ENCODE results near the gene OR4D1.
"Not testable (repeated sequence)": the region's sequence is repeated elsewhere in the genome, so short reads cannot be mapped to it uniquely, and the experiment has no call there.

The OR4D1 gene

DNA sequence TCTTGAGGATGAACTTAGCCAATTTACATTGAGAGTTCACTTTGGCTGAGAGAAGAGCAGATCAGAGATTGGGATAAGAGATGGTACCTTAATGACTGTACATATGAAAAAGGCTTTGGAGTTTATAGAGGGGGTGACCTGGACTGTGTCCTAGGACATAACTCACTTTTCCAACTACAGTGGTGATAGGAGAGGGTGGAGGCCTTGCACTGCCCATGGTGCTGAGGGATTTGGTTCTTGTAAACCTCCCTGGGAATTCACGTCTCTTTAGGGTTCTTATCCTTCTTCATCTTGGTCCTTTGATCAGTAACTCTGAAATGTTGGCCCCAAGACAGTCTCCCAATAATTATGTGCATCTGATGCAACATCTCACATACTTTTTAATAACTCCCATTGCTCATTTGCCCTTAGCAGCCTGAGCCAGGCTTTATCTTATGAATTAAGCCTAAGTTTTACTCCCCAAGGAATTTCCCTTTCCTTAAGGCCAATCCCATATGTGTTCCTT is at the start of gene OR4D1:
Gene OR4D1 (plus strand): TSS at position 455 of the 505 bp plus-strand sequence. CDS start 6,770 bp downstream, outside the sequence.
- DNase-seq = no peak

- no peak for DNase-seq
Observed at GRCh38 chr17:58100506-58100905, 47.7 kb upstream of the OR4D1 start.

DNA sequence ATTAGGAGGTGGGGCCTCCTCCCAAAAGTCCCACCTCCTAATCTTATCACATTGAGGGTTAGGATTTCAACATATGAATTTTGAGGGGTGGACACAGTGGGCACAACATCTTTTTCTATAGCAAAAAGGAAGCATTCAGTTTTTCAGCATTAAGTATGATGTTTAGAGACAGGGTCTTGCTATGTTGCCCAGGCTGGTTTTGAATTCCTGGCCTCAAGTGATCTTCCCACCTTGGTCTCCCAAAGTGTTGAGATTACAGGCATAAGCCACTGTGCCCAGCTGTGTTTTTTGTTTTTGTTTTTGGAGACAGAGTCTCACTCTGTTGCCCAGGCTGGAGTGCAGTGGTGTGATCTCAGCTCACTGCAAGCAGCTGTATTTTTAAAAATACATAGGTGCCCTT is 46.3 kb upstream of the OR4D1 start:
- DNase-seq = not testable (repeated sequence)

- no peak for DNase-seq
Observed at GRCh38 chr17:58105093-58105492, 43.1 kb upstream of the OR4D1 start.

GRCh38 chr17:58107306-58107705 is 40.9 kb upstream of the OR4D1 start:
- no peak for DNase-seq

DNA sequence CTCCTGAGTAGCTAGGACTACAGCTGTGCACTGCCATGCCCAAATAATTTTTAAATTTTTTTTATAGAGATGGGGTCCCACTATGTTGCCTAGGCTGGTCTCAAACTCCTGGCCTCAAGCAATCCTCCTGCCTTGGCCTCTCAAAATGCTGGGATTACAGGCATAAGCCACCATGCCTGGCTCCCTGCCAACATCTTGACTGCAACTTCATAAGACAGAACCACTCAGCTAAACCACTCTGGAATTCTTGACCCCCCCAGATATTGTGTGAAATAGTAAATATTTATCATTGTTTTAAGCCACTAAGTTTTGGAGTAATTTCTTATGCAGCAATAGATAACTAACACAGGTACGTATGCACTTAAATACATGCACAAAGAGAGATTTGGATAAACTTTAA is 39.0 kb upstream of the OR4D1 start:
- DNase-seq = no peak

- no peak for DNase-seq
Observed at GRCh38 chr17:58110012-58110411, 38.2 kb upstream of the OR4D1 start.

DNA sequence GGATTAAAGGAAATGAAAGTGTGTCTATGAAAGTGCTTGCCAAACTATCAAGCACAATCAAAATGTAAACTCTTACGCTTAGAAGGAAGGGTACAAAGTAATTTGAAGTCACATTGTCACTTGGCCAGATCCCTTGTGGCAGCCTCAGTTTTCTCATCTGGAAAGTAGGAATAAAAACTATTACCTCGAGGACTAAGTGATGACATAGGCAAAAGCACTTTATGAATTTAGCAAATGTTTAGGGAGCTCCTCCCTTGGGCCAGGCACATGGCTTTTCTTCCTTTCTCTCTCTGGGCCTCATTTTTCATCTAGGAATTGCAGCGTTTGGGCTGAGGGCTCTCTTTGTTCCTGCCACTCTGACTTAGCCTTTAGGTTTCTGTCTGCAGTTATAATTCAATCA is 36.5 kb upstream of the OR4D1 start:
- no peak for DNase-seq

DNA sequence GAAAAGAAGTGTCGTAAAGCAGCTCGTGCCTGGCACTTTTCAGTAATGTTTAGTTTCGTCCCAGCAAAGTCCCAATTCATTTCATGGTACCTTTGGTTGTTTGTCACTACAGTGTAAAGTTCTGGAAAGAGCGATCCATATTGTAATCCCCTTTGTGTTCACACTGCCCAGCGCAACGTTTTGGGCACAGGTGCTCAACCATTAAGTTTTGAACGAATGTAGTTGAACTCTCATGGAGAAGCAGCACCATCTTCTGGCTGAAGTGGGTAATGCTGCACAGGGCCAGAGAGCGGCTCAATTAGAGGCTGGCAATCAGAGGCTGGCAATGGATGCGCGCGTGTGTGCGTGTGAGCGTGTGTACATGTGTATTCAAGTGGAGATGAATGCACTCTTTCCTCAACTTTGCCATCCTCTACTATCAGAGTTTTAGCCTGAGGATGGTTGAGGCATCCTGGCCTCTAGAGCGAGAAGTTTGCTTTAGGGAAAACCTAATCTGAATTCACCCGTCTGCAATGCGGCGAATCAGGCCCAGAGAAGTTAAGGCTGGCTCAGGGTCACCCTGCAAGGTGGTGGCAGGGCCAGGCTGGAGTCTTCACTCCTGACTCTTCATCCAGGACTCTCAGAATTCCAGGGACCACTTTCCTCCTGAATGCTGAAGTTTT is 35.1 kb upstream of the OR4D1 start:
- DNase-seq = peak; percentile 35 to 88

DNA sequence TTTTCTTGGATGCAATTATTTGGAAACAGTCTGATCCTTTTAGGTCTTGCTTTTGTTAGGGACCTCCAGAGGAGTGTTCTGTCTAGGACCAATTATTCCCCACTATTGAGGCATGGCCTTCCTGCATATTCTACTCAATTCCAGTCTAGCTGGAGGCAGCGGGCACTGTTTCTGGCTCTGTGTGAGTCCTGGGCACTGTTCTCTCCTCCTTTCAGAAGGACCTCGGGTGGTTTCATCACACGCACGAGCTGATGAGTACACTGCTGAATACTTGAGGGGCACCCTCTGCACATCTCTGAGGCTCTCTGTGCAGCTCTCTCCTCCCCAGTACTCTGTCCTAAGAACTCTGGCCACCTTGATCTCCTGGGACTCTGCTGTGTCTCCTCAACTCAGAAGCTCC is 34.2 kb upstream of the OR4D1 start:
- DNase-seq = no peak

- no peak for DNase-seq
Observed at GRCh38 chr17:58117382-58117781, 30.8 kb upstream of the OR4D1 start.

DNA sequence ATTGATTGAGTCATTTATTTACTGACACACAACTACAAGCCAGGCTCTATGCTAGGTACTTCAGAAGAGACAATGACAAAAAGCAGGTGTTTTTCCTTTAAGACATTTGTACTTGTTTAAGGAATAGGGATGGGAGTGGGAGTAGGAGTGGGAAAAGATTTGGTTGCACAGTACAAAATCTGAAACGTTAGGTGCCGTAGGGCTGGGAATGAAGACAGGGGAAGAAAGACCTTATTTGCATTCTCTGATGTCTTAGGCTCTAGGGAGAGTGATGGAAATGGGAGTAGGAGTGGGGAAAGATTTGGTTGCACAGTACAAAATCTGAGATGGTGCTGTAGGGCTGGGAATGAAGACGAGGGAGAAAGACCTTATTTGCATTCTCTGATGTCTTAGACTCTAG is 28.7 kb upstream of the OR4D1 start:
- no peak for DNase-seq

DNA sequence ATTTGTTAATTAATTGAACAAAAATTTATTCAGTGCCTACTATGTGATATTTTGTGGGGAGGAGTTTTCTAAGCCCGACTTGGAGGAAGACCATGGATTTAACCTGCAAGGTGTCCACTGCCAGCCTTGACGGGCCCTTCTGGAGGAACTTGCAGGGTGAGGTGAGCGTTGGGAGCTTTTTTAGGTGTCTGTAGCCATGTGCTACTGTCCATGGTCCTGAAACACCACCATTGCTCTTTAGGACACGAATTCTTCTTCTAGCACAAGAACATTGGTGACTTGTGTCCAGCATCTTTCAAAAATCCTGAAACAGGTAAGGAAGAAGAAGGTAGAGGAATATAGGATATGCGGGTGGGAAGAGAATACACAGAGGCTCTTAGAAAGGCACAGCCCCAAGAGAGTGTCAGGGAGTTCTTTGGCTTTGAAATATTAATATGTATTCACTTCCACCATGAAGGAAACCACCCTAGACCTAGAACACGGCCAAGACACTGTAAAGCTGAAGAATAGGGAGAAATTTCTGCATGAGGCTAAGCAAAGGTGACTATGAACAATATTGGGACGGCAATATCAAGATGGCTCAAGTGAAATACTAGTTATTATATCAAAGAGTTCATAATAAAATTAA is 27.9 kb upstream of the OR4D1 start:
- peak in 1 of 2 donors; percentile 55 for DNase-seq

- peak; percentile 7 to 25 for DNase-seq
Observed at GRCh38 chr17:58121925-58122324, 26.3 kb upstream of the OR4D1 start.

- DNase-seq = no peak
Observed at GRCh38 chr17:58127846-58128245, 20.3 kb upstream of the OR4D1 start.

- not testable (repeated sequence) for DNase-seq
Observed at GRCh38 chr17:58132697-58133096, 15.5 kb upstream of the OR4D1 start.

DNA sequence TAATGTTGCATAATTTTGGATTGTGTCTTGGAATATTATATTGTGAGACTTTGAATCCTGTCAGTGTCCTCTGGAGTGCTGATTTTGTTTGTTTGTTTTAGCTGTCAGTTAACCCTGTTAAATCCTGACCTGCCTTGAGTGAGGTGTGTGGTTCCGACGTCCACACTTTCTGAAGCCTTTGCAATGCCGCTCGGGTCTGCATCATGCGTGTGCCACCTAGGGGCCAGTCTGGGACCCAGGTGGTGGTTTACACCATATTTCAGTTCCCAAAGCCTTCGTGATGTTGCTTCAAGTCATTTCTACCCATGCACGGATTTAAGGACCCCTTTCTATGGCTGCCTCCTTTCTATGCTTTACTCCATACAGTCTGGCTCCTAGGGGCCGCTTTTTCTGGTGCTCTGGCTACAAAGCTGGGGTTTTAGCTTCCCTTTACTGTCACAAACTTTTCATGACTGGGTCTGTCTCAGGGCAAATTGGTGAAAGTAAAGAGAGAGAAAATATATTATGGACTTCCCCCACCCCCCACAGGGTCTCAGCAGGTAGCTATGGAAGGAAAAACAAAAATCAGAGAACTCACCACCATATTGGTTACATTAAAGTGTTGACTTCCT is 11.4 kb upstream of the OR4D1 start:
- no peak for DNase-seq

DNA sequence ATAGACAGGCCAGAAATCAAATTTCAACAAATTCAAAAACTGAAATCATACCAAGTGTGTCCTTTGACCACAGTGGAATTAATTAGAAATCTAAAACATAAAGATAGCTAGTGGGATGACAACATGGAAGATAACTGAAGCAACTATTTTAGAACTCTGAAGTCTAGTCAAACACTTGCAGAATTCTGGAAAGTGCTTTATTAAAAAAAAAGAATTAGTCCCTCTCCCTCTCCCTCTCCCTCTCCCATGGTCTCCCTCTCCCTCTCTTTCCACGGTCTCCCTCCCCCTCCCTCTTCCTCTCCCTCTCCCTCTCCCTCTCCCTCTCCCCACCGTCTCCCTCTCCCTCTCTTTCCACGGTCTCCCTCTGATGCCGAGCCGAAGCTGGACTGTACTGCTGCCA is 6.7 kb upstream of the OR4D1 start:
- no peak for DNase-seq

- DNase-seq = not testable (repeated sequence)
Observed at GRCh38 chr17:58143335-58143734, 4.8 kb upstream of the OR4D1 start.

DNA sequence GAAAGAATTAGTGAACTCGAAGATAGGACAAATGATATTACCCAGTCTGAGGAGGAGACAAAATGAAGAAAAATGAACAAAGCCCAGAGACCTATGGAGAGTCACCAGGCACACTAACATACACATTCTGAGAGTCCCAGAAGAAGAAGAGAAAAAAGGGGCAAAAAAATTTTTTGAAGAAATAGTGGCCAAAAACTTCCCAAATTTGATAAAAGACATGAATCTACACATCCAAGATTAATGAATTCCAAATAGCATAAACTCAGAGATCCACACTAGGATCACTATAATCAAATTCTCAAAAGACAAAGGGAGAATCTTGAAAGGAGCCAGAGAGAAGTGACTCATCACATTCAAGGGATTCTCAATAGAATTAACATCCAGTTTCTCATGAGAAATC is 3.4 kb upstream of the OR4D1 start:
- no peak for DNase-seq

- DNase-seq = no peak
Observed at GRCh38 chr17:58148609-58149008, 425 bp downstream of the OR4D1 start.

- no peak for DNase-seq
Observed at GRCh38 chr17:58150394-58150793, 2.2 kb downstream of the OR4D1 start.

- DNase-seq = peak in 1 of 2 donors; percentile 10
Observed at GRCh38 chr17:58153046-58153445, 4.9 kb downstream of the OR4D1 start.

- DNase-seq = no peak
Observed at GRCh38 chr17:58153671-58154070, 5.5 kb downstream of the OR4D1 start.
